ENCODE results near the gene MAIP1. TPM values are rescaled to one million over a fixed set of nuclear protein-coding genes. Genes with fewer than 3 reads are reported as not detected.

The MAIP1 gene
- total and polyA plus RNA-seq, 2 donors (not counting 3 experiments of a cell fraction or from before 2014, with no cell fraction given) = 12.0 to 17.7 TPM

DNA sequence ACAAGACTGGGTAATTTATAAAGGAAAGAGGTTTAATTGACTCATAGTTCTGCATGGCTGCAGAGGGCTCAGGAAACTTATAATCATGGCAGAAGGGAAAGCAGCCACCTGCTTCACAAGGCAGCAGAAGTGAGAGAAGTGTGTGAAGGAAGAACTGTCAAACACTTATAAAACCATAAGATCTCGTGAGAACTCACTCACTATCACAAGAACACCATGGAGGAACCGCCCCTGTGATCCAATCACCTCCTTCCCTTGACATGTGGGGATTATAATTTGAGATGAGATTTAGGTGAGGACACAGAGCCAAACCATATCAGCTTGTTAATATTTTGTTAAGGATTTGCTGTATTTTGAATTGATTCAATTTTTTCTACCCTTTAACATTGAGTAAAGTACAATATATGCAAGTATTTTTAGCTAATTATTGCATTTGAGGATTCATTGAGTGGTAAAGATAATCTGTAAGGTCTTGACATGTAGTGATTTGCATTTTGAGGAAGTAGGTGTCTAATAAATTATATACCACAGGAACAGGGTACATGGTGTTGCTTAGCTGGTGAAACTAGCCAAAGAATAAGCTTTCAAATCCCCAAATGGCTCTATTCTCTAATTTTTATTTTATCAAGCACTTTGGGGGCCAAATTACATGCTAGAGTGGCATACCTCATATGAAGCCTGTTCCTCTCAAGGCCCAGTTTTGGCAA is 48.2 kb upstream of the MAIP1 start:
- TF ChIP-seq GATA2 (IDR thresholded peaks at IDR 0.05; ENCODE audit: insufficient read depth, insufficient read length, low read depth, low read length) (no peak), FOS (IDR thresholded peaks at IDR 0.05; ENCODE audit: borderline replicate concordance, insufficient read depth, low read length) (no peak), CTCF (IDR thresholded peaks at IDR 0.05; ENCODE audit: extremely low read depth in 1 of 2, insufficient read depth in 1 of 2, low read depth in 1 of 2, low read length in 2 of 2) (no peak), POLR2A (IDR thresholded peaks at IDR 0.05; ENCODE audit: low read depth, low read length) (no peak), EZH2 (IDR thresholded peaks at IDR 0.05; ENCODE audit: borderline replicate concordance, low read depth, low read length, severe bottlenecking) (no peak)
- H3K9ac ChIP-seq (replicated peaks; ENCODE audit: extremely low read depth, insufficient read depth, low read length) = no peak overlapping the region
- BruUV-seq (replicated peaks) = no TSS peak
- H2AFZ ChIP-seq (ENCODE audit: low read depth, low read length) = no peak overlapping the region
- no peaks in the 10 kb centered on the region for H3K9me3 ChIP-seq (replicated peaks; ENCODE audit: control insufficient read depth, insufficient read depth, low read length)
- no peak overlapping the region for H3K4me3 ChIP-seq (replicated peaks in 1 of 3; ENCODE audit: insufficient read depth in 1 of 3, low read depth in 1 of 3, low read length in 3 of 3)
- ChIA-PET CTCF (interaction anchor here (0.9 kb wide), 1 partner anchor 8 kb away, joined by 3 read pairs; no protein-coding TSS in a partner anchor), POLR2A (no interaction called here)
- intact Hi-C loops (cut with micrococcal nuclease) (no loop called here), dilution Hi-C loops (cut with MboI; ENCODE audit: extremely low pct_ligation_motif_present, low sequenced_read_pairs) (no loop called here)
- H3K4me2 ChIP-seq (ENCODE audit: insufficient read depth, low read length) = no peak overlapping the region
- FAIRE-seq (no peak), DNase-seq (ENCODE audit: low read depth, low spot score) (no peak)
- H3K27ac ChIP-seq (ENCODE audit: insufficient read depth, low read depth, low read length) = no peak overlapping the region
- peaks cover 0 to 3% of the 10 kb centered on the region in 2 experiments for H3K27me3 ChIP-seq (ENCODE audit: control insufficient read depth in 2 of 2, insufficient read depth in 2 of 2, low read length in 2 of 2)
- H3K9me1 ChIP-seq (replicated peaks; ENCODE audit: control insufficient read depth, extremely low read depth, insufficient read depth, low read length) = no peaks in the 10 kb centered on the region
- peaks cover 8% of the 10 kb centered on the region for H3K4me1 ChIP-seq (ENCODE audit: control insufficient read depth, extremely low read depth, insufficient read depth, low read length)
- H3K79me2 ChIP-seq (ENCODE audit: control insufficient read depth, insufficient read depth, low read length) = peaks cover 10% of the 10 kb centered on the region
- H3K36me3 ChIP-seq (ENCODE audit: control insufficient read depth in 2 of 2, extremely low read depth in 1 of 2, insufficient read depth in 2 of 2, low read length in 2 of 2) = no peaks in the 10 kb centered on the region
- no peaks in the 10 kb centered on the region for H4K20me1 ChIP-seq (replicated peaks; ENCODE audit: control insufficient read depth, extremely low read depth, insufficient read depth, low read length)

Data from endothelial cell of umbilical vein (primary cell).